Activated CD4-positive, alpha-beta T cell treated with anti-CD3 and anti-CD28 coated beads, Interleukin-2, amount 10 ng/mL, durations not matched to agents 7 days and 5 days (primary cell): ENCODE measurements around the gene TRIM28. TPM values are rescaled to one million over a fixed set of nuclear protein-coding genes. Genes with fewer than 3 reads are reported as not detected.

Experiments used
- CTCF ChIA-PET: fragments of 350-600 bp; sonication (Branson Sonifier 250); formaldehyde crosslinking; loops from one replicate; lab custom pipeline; 2021; ENCODE audit warnings: antibody characterized with exemption; lab: Charles Lee
- POLR2A ChIA-PET: fragments of 350-600 bp; sonication (Branson Sonifier 250); formaldehyde crosslinking; loops from one replicate; lab custom pipeline; 2021; ENCODE audit warnings: antibody characterized with exemption; lab: Charles Lee
- DNase-seq: peaks from one replicate; pipeline ENCODE4 v3.0.0-alpha.2; 2020
- H3K27ac Mint-ChIP-seq: one replicate; pipeline ENCODE4 v1.8.0; 2021; ENCODE audit warnings: mild to moderate bottlenecking, moderate library complexity, mixed read lengths
- H3K27me3 Mint-ChIP-seq: one replicate; pipeline ENCODE4 v1.8.0; 2021; ENCODE audit warnings: mixed read lengths
- H3K36me3 Mint-ChIP-seq: one replicate; pipeline ENCODE4 v1.8.0; 2021; ENCODE audit warnings: low read depth, mixed read lengths
- H3K4me1 Mint-ChIP-seq: one replicate; pipeline ENCODE4 v1.8.0; 2021; ENCODE audit warnings: mixed read lengths
- H3K4me3 Mint-ChIP-seq: one replicate; pipeline ENCODE4 v1.8.0; 2021; ENCODE audit warnings: mild to moderate bottlenecking, moderate library complexity, mixed read lengths
- H3K9me3 Mint-ChIP-seq: one replicate; pipeline ENCODE4 v1.8.0; 2021; ENCODE audit warnings: mixed read lengths
- total RNA-seq, 2 experiments: library from RNA; stranded (reverse); gene quantifications; one replicate each; pipeline ENCODE4 v1.2.3, GENCODE V29; 2021

TRIM28 gene
- total RNA-seq, 2 experiments from 2014 or later: 457 to 560 TPM

DNA sequence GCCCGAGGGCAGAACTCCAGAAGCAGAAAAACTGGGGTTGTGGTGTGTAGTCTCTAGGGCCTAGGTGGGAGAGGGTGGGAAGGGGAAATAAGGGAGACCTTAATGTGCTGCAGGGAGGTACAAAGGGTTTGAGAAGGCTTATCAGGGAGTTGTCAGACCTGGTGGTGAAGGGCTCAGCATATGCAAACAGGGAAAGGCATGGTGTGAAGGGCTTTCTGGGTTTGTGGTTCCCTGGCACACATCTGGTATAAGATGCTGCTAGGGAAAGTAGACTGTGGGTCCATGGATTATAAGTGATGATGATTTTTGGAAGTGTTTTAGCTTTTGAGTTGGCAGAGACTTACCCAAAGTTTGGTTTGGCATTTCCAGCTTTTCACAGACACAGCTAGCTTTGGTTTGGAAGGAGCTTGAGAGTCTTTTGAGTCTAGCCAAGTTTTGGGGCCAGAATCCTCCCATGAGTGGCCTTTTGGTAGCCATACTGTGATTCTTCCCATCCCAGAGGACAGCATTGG, 2.2 kb downstream of the TRIM28 start:
- CTCF ChIA-PET: interaction anchor here (0.6 to 2.5 kb wide), 2 partner anchors 16 to 26 kb away, joined by 3 to 7 read pairs; partner anchors contain the start of gene ZBTB45
- H3K36me3 Mint-ChIP-seq: peaks cover 50% of the 10 kb centered on the region
- peak overlapping the region; percentile 86 for H3K27ac Mint-ChIP-seq
- no peaks in the 10 kb centered on the region for H3K9me3 Mint-ChIP-seq
- no peaks in the 10 kb centered on the region for H3K27me3 Mint-ChIP-seq
- H3K4me3 Mint-ChIP-seq: peak overlapping the region; percentile 91
- POLR2A ChIA-PET: no interaction called here
- H3K4me1 Mint-ChIP-seq: peaks cover 41% of the 10 kb centered on the region
- DNase-seq: no peak

DNA sequence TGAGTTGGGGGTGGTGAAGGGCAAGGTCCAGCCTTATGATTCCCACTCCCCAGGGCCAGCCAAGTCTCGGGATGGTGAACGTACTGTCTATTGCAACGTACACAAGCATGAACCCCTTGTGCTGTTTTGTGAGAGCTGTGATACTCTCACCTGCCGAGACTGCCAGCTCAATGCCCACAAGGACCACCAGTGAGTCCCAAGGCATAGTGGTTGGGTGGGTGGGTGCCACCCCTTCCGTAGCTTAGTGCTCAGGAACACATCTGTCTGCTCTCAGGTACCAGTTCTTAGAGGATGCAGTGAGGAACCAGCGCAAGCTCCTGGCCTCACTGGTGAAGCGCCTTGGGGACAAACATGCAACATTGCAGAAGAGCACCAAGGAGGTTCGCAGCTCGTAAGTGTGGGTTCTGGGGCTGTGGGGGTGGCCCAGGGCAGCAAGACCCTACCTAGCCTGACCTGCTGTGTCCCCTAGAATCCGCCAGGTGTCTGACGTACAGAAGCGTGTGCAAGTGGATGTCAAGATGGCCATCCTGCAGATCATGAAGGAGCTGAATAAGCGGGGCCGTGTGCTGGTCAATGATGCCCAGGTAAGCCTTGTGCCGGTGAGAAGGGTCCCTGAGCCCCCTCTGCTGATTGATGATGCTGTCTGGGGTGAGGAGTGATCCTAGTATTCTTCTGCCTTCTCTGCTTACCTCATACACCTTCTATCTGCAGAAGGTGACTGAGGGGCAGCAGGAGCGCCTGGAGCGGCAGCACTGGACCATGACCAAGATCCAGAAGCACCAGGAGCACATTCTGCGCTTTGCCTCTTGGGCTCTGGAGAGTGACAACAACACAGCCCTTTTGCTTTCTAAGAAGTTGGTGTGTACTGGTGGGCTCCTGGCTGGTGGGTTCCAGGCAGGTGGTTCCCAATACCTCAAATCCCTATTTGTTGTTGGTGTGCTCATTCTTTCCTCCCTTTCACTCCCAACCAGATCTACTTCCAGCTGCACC, 3.8 kb downstream of the TRIM28 start:
- Mint-ChIP-seq H3K4me3 (no peak overlapping the region), H3K27me3 (no peaks in the 10 kb centered on the region), H3K4me1 (peaks cover 44% of the 10 kb centered on the region), H3K36me3 (peaks cover 60% of the 10 kb centered on the region), H3K9me3 (no peaks in the 10 kb centered on the region), H3K27ac (no peak overlapping the region)
- POLR2A ChIA-PET: no interaction called here
- no peak for DNase-seq
- CTCF ChIA-PET: interaction anchor here (0.8 to 2.6 kb wide), 6 partner anchors 9 to 28 kb away, joined by 3 to 11 read pairs (median 3); partner anchors contain the start of genes UBE2M and ZBTB45

DNA sequence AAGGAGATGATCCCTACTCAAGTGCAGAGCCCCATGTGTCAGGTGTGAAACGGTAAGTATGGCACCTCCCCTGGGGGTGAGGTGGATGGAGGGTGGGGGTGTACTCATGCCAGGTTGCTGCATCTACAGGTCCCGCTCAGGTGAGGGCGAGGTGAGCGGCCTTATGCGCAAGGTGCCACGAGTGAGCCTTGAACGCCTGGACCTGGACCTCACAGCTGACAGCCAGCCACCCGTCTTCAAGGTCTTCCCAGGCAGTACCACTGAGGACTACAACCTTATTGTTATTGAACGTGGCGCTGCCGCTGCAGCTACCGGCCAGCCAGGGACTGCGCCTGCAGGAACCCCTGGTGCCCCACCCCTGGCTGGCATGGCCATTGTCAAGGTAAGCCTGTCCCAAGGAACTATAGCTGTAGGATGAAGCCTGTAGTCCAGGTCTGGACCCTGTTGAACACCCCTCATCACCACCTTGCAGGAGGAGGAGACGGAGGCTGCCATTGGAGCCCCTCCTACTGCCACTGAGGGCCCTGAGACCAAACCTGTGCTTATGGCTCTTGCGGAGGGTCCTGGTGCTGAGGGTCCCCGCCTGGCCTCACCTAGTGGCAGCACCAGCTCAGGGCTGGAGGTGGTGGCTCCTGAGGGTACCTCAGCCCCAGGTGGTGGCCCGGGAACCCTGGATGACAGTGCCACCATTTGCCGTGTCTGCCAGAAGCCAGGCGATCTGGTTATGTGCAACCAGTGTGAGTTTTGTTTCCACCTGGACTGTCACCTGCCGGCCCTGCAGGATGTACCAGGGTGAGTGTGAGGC, 5.2 kb downstream of the TRIM28 start:
- Mint-ChIP-seq H3K4me1 (peaks cover 45% of the 10 kb centered on the region), H3K27ac (no peak overlapping the region), H3K36me3 (peaks cover 69% of the 10 kb centered on the region), H3K27me3 (no peaks in the 10 kb centered on the region), H3K4me3 (no peak overlapping the region), H3K9me3 (no peaks in the 10 kb centered on the region)
- no peak for DNase-seq
- CTCF ChIA-PET: interaction anchor here (2.6 kb wide), 1 partner anchor 30 kb away, joined by 11 read pairs; the partner anchor contains the start of gene ZBTB45
- POLR2A ChIA-PET: no interaction called here

DNA sequence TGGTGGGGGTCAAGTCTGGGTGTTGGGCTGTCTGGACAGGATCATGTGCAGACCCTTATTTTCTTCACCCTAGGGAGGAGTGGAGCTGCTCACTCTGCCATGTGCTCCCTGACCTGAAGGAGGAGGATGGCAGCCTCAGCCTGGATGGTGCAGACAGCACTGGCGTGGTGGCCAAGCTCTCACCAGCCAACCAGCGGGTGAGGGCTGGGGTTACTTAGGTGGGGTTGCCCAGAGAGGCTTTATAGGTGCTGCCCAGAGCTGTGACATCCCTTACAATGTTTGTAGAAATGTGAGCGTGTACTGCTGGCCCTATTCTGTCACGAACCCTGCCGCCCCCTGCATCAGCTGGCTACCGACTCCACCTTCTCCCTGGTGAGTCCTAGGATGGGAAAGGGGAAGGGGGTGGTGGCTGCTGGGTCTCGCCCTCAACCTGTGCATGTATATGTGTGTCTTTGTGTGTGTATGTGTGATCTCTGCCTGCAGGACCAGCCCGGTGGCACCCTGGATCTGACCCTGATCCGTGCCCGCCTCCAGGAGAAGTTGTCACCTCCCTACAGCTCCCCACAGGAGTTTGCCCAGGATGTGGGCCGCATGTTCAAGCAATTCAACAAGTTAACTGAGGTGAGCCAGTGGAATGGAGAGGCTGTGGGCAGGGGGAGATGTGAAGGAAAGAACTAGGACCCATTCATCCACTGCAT, 5.9 kb downstream of the TRIM28 start:
- Mint-ChIP-seq H3K27ac (no peak overlapping the region), H3K27me3 (no peaks in the 10 kb centered on the region), H3K36me3 (peaks cover 72% of the 10 kb centered on the region), H3K9me3 (no peaks in the 10 kb centered on the region), H3K4me1 (peaks cover 49% of the 10 kb centered on the region), H3K4me3 (no peak overlapping the region)
- POLR2A ChIA-PET: no interaction called here
- DNase-seq: no peak
- CTCF ChIA-PET: interaction anchor here (2.6 kb wide), 1 partner anchor 31 kb away, joined by 11 read pairs; the partner anchor contains the start of gene ZBTB45

DNA sequence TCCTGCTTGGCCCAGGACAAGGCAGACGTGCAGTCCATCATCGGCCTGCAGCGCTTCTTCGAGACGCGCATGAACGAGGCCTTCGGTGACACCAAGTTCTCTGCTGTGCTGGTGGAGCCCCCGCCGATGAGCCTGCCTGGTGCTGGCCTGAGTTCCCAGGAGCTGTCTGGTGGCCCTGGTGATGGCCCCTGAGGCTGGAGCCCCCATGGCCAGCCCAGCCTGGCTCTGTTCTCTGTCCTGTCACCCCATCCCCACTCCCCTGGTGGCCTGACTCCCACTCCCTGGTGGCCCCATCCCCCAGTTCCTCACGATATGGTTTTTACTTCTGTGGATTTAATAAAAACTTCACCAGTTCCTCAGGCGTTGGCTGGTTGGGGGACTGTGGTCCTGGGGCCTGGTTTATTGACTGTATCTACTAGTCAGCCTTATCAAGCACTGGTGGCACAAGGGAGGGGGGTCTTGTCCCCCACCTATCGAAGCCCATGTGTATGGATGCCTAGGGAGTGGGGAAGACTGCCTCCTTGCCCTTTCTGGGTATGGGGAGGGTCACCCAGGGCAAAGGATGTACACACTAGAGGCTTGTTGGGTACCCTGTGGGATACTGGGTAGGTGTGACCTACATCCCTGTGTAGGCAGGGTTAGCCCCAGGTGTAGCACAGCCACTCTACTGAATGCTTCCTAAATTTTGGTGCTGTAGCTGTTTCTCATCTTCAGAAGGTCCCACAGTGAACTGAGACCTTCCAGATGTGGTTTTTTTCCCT, 6.7 kb downstream of the TRIM28 start:
- Mint-ChIP-seq H3K4me3 (no peak overlapping the region), H3K27ac (no peak overlapping the region), H3K36me3 (peaks cover 74% of the 10 kb centered on the region), H3K27me3 (no peaks in the 10 kb centered on the region), H3K4me1 (peaks cover 54% of the 10 kb centered on the region), H3K9me3 (no peaks in the 10 kb centered on the region)
- ChIA-PET CTCF (interaction anchor here (1.4 kb wide), 1 partner anchor 30 kb away, joined by 4 read pairs; the partner anchor contains the start of gene ZBTB45), POLR2A (no interaction called here)
- no peak for DNase-seq

DNA sequence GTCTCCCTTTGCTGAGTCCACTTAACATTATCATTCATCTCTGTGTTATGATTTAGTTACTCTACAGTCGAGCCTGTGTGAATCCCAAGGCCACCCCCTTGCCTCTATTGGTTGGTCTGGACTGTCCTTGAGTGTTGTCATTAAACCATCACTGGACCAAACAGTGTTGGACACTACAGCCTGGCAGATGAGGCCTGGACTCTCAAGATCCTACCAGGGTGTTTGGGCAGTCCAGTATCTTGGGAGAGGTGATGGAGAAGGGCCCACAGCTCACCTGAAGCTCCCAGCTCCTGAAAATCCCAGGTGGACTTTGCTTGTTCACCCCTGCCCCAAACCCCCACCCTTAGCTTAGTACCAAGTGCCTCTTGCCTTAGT, 7.2 kb downstream of the TRIM28 start:
- H3K4me3 Mint-ChIP-seq: no peak overlapping the region
- no peak for DNase-seq
- H3K36me3 Mint-ChIP-seq: peaks cover 71% of the 10 kb centered on the region
- H3K9me3 Mint-ChIP-seq: no peaks in the 10 kb centered on the region
- POLR2A ChIA-PET: no interaction called here
- H3K4me1 Mint-ChIP-seq: peaks cover 50% of the 10 kb centered on the region
- no peaks in the 10 kb centered on the region for H3K27me3 Mint-ChIP-seq
- CTCF ChIA-PET: interaction anchor here (1.2 to 1.4 kb wide), 2 partner anchors 31 to 37 kb away, joined by 4 read pairs; partner anchors contain the start of gene ZBTB45
- no peak overlapping the region for H3K27ac Mint-ChIP-seq

DNA sequence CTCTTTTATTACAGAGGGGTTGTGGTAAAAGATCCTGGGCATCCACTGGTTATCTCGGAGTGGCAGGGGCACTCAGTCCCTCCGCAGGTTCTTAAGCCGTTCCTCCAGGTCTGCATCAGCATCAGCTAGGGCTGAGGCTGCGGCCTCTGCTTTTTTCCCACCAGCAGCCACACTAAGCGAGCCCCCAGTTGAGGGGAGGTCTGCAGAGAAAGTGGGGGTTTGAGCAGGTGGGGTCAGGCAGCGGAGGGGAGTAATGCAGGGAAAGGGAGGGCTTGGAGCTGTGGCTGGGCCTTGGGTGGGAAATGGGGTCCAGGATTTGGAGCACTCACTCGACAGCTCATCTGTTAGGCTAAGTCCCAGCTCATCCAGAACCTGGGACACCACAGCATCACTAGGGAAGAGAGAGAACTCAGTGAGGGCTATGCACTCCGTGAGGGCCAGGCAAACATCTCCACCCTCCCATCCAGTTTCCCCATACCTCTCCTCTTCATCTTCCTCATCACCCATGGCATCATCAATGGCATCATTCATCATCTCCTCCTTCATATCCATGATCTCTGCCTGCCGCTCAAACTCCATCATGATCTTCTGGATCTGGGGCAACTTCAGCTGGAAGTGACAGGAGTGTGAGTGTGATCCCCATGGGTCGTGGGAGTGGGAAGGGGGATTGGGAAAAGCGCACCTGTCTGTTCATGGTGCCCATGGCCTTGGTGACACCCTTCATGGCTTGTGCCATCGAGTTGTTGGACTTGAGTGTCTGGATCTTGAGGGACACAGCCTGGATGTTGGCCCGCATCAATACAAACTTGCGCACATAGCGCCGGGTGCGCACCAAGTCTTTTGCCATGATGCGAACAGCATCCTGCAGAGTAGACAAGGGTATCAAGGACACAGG, 8.0 kb downstream of the TRIM28 start:
- no peaks in the 10 kb centered on the region for H3K27me3 Mint-ChIP-seq
- H3K4me3 Mint-ChIP-seq: no peak overlapping the region
- POLR2A ChIA-PET: no interaction called here
- H3K4me1 Mint-ChIP-seq: peaks cover 50% of the 10 kb centered on the region
- CTCF ChIA-PET: interaction anchor here (1.2 to 1.4 kb wide), 2 partner anchors 32 to 38 kb away, joined by 4 read pairs; partner anchors contain the start of gene ZBTB45
- H3K9me3 Mint-ChIP-seq: no peaks in the 10 kb centered on the region
- DNase-seq: no peak
- peaks cover 71% of the 10 kb centered on the region for H3K36me3 Mint-ChIP-seq
- H3K27ac Mint-ChIP-seq: no peak overlapping the region

DNA sequence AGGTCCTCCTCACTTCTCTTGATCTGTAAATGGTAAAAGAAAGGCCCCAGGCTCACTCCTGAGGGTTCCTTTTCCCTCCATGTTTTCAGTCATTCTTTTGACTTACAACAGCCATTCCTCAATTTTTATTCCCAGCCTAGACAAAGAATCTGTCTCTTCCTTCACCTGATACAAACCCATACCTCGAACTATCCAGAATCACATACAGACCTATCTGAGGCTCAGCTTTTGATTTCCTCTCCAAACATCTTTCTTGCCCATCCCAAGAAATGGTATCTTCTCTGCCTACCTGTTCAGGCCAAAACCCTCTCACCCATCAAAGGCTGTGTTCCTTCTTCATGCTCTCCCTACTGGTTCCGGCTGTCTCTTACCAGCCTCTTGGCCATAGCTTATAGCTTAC, 8.8 kb downstream of the TRIM28 start:
- H3K9me3 Mint-ChIP-seq: no peaks in the 10 kb centered on the region
- H3K27me3 Mint-ChIP-seq: no peaks in the 10 kb centered on the region
- H3K4me1 Mint-ChIP-seq: peaks cover 49% of the 10 kb centered on the region
- H3K27ac Mint-ChIP-seq: peak overlapping the region; percentile 11
- DNase-seq: no peak
- CTCF ChIA-PET: interaction anchor here (0.6 to 3.3 kb wide), 3 partner anchors 33 to 153 kb away, joined by 3 to 25 read pairs (median 4); partner anchors contain the start of gene ZBTB45
- no peak overlapping the region for H3K4me3 Mint-ChIP-seq
- POLR2A ChIA-PET: no interaction called here
- H3K36me3 Mint-ChIP-seq: peaks cover 65% of the 10 kb centered on the region

DNA sequence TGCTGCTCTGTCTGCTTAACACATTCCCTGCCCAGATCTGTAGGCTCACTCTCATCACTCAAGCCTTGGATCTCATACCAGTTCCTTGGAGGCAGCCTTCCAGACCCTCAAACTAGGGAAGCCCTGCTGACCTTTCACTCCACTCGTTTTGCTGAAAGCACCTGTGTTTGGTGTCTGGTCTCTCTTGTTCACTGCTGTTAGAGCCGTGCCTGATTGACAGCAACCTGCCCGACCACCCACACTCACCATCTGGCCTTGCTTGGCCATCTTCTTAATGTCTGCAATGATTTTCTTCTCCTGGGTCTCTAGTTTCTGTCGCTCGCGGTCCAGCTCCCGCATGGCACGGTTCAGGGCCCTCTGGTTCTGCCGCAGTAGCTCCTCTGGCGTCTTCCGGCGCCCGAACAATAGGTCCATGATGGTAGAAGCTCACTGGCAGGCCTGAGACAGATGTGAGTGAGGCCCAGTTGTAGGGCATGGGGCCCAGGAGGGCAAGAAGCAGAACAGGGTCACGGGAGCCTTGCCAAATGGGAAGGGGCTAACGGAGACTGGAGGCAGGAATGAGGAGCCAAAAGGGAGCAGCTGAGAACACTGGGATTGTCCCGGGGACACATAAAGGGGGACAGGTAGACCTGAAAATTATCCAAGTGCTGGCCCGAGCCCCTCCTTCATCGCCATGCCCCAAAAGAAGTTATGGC, 10.1 kb downstream of the TRIM28 start:
- no peaks in the 10 kb centered on the region for H3K27me3 Mint-ChIP-seq
- POLR2A ChIA-PET: interaction anchor here (1.0 to 2.3 kb wide), 3 partner anchors 10 to 128 kb away, joined by 5 to 9 read pairs (median 6); partner anchors contain the start of gene TRIM28
- H3K9me3 Mint-ChIP-seq: no peaks in the 10 kb centered on the region
- H3K27ac Mint-ChIP-seq: peak overlapping the region; percentile 94
- DNase-seq: no peak
- peak overlapping the region; percentile 90 for H3K4me3 Mint-ChIP-seq
- CTCF ChIA-PET: interaction anchor here (0.8 to 3.3 kb wide), 4 partner anchors 34 to 334 kb away, joined by 3 to 25 read pairs (median 3); partner anchors contain the start of gene ZBTB45
- peaks cover 47% of the 10 kb centered on the region for H3K4me1 Mint-ChIP-seq
- H3K36me3 Mint-ChIP-seq: peaks cover 65% of the 10 kb centered on the region
